Ammon's horn (tissue), 1 donor: ENCODE results near the gene ZC3H13.
A peak's percentile ranks its signal among the peaks of the same experiment; 100 is the strongest.
"Not testable (repeated sequence)": the region's sequence is repeated elsewhere in the genome, so short reads cannot be mapped to it uniquely, and the experiment has no call there.

ENCODE experiments used
- DNase-seq: peaks from one replicate; pipeline ENCODE4 v3.0.0-alpha.2; 2016; ENCODE audit warnings: low spot score

Gene ZC3H13

GRCh38 chr13:46006688-46007452 lies 45.7 kb downstream of the ZC3H13 start:
- DNase-seq = no peak

GRCh38 chr13:46004491-46004890 lies 48.1 kb downstream of the ZC3H13 start:
- DNase-seq = no peak

DNA sequence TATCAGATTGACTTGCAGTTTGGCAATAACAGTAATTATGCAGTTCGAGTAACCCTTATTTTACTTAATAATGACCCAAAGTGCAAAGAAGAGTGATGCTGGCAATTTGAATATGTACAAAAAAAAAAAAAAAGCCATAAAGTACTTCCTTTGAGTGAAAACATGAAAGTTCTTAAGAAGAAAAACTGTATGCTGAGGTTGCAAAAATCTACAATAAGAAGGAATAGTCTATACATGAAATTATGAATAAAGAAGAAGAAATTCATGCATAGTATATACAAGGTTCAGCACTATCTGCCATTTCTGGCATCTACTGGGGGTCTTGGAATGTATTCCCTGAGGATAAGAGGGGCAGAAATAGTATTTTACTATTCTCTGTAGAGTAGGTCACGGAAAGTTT lies 55.9 kb downstream of the ZC3H13 start:
- DNase-seq = no peak

DNA sequence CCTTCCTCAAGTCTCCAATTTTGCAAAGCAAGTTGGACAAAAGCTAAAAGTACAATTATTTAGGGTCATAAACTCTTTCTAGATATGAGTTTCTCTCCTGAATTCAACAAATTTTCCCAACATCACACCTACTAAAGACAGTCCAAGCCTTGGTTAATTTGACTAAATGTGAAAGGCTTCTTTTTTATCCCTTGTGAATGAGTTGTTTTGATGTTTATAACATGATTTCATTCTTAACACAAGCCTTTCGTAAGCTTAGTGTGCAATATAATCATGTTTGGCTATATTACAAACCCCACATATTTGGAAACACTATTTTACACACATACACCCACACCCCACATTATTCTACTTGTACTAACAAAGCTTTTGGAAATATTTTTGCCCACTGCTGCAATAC lies 57.3 kb downstream of the ZC3H13 start:
- no peak for DNase-seq

GRCh38 chr13:45994752-45995151 lies 57.8 kb downstream of the ZC3H13 start:
- DNase-seq = no peak

DNA sequence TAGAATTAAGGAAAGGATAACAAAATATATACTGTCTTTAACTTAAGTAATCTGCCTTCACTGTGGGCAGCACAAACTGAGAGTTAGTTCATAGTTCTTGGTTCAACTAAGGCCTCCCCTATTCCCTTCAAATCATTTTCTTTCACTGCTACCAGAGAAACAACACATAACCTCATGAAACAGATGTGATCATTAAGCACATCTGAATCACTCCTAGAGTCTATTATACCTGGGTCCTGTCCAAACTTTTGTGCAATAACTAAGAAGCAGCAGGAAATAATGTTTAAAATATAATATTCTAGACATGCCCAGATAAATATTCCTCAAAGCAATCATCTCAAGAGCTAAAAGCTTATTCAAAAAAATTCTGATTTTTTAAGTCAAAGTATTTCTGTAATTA lies 62.9 kb downstream of the ZC3H13 start:
- DNase-seq = no peak

DNA sequence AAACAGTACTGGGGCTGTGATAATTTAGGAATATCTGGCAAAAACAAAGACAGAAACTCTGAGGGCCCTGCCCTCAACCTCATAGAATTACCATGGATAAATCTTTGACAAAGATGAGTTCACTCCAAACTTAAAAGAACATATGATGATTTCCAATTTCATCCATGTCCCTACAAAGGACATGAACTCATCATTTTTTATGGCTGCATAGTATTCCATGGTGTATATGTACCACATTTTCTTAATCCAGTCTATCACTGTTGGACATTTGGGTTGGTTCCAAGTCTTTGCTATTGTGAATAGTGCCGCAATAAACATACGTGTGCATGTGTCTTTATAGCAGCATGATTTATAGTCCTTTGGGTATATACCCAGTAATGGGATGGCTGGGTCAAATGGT lies 71.4 kb downstream of the ZC3H13 start:
- not testable (repeated sequence) for DNase-seq

DNA sequence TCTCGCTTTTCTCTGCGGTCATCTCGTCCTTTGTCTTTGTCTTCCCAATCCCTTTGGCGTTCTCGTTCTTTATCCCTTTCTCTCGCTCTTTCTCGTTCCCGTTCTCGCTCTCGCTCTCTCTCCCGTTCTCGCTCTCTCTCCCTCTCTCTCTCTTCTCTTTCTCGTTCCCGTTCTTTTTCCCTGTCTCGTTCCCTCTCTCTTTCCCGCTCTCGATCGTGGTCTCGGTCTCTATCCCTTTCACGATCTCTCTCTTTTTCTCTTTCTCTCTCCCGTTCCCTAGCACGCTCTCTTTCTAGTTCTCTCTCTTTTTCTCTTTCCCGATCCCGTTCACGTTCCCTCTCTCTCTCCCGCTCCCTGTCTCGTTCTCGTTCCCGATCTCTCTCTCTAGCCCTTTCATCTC lies 77.2 kb downstream of the ZC3H13 start:
- no peak for DNase-seq

DNA sequence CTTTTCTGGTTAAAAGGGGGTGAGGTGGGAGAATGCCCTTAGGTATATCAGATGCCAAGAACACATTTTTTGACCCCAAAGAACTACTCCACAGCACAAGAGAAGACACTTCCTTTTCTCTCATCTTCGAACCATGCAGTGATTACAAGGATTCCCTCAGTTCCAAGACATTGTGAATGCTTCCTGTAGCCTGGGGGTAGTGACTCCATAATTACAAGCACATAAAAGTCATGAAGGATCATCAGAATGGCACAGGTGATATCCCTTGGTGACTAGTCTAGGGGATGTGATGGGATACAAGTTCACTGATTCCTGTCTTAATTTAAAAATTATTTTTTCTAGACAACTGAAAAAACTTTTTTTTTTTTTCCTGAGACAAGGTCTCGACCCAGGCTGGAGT lies 78.0 kb downstream of the ZC3H13 start:
- no peak for DNase-seq

DNA sequence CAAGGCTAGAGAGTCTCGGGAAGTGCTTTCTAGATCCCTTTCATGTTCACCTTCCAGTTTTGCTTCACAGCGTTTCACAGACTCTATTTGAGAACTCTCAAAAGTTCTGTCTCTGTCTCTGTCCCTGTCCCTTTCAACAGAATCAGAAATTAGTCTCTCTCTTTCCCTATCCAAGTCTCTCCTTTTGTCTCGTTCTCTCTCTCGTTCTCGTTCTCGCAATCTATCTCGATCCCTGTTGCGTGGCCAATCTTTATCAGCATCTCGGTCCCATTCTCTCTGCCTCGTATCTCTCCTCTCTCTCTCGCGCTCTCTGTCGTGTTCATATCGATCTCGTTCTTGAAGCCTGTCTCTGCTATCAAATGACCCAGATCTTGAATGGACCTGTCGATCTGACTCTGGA lies 85.0 kb downstream of the ZC3H13 start:
- no peak for DNase-seq

DNA sequence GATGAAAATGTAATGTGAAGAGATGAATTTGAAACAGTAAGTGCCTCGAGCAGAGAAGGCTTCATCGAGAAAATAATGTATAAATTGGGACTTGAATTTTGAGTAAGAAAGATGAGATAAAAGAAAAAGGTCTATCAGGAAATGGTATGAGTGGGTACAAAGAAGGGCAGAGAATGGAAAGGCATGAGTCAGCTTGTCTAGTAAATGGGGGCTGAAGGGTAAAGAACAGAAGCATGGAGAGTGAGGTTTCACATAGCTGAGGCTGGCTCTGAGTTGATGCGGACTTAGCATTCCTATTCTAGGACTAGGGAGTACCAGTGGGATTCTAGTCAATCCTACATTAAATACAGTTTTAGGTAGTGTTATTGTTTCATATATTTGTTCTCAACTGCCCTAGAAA lies 85.8 kb downstream of the ZC3H13 start:
- no peak for DNase-seq

- DNase-seq = no peak
Observed at GRCh38 chr13:45961468-45961867, 91.1 kb downstream of the ZC3H13 start.

- DNase-seq = no peak
Observed at GRCh38 chr13:45954836-45955800, 97.4 kb downstream of the ZC3H13 start.

GRCh38 chr13:45953082-45953481 lies 99.5 kb downstream of the ZC3H13 start:
- no peak for DNase-seq

DNA sequence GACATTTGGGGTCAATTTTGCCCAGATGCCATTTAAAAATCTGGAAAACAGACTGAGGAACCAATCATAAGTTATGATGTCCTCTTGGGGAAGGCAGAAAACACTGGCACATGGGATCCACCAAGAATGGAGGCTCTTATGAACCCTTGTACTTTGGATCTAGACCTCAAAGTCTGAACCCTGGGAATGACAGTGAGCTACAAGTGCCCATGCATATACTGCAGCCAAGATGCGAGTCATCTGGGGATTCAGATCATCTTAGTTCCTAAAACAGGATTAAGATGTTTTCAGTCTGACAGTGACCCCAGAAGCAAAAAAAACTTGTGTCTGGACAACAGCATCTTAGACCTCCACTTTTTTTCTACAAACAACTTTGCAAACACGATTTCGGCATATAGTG lies 100.8 kb downstream of the ZC3H13 start:
- DNase-seq = no peak

- DNase-seq = no peak
Observed at GRCh38 chr13:45951166-45951565, 101.4 kb downstream of the ZC3H13 start.

GRCh38 chr13:45950386-45951000 lies 102.1 kb downstream of the ZC3H13 start:
- DNase-seq = peak; percentile 42

- DNase-seq = no peak
Observed at GRCh38 chr13:45949161-45949560, 103.4 kb downstream of the ZC3H13 start.

GRCh38 chr13:45943965-45944364 lies 108.6 kb downstream of the ZC3H13 start:
- no peak for DNase-seq

DNA sequence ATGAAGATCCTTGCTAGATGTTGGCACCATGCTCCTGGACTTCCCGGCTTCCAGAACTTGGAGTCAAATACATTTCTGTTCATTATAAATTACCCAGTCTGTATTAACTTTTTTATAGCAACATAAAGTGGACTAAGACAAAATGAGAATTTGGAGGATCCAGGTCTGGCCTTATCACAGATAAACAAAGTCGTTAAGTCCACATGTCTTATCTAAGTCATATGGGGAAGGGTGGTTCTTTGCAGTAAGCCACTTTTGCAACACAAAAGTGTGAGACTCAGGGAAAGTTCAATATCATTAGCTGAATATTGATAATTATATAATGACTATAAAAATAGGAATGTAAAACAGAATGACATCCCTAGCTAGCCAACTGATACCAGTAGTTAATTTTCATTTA lies 109.4 kb downstream of the ZC3H13 start:
- no peak for DNase-seq

GRCh38 chr13:45941261-45941660 lies 111.3 kb downstream of the ZC3H13 start:
- no peak for DNase-seq

DNA sequence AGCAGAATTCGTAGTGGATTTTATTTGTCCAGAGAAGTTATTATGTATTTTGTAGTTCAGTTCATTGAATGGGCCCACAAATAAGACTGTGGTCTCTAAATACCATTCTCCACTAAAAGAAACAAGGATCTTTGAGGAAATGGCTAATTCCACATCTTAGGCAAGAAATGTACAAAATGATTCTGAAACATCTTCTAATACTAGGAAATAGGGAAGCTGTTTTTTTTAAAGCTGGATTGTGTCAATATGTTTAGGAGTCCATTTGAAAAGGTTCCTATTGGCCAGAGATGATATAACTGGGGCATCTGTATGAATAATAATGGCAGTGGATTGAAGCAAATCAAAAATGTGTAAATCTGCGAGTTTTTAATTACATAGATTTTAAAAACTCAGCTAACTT lies 112.5 kb downstream of the ZC3H13 start:
- no peak for DNase-seq

DNA sequence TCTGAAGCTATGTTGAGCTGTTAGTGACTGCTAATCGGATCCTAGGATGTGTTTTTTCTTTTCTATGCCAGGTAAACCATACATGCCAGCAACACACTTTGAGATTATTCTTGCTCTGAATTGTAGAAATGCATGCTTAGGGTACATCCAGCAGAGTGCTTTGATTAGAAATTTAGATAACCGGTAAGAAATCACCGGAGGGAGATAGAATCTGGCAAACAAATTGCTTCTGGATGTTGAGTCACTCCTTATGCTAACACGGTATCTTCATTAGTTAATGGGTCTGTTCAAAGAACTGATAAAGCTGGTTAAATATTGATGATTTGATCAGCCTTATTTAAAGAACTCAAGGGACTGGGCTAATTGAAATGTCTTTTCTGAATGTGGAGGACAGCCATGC lies 115.9 kb downstream of the ZC3H13 start:
- DNase-seq = no peak
